T-helper 2 cell treated with Interferon-gamma antibody and Interleukin-4, amounts not matched to agents 100 ng/mL and 5 ng/mL, for 36 hours (primary cell): ENCODE results near the gene DENND2C. TPM values are rescaled to one million over a fixed set of nuclear protein-coding genes. Genes with fewer than 3 reads are reported as not detected.

Source experiments
- intact Hi-C: fragments of 100-400 bp; cut with micrococcal nuclease; formaldehyde crosslinking; loops from one replicate; pipeline ENCODE4 v1.15.1; 2023
- total RNA-seq: library from RNA; stranded (reverse); gene quantifications from 2 replicates; pipeline ENCODE4 v1.2.3, GENCODE V29; 2022

DENND2C gene
- total RNA-seq, 1 donor from 2014 or later = 0.05 TPM

GRCh38 chr1:114552106-114552639, 117.7 kb downstream of the DENND2C start:
- intact Hi-C loops = no loop called here

GRCh38 chr1:114551400-114551799, 118.4 kb downstream of the DENND2C start:
- intact Hi-C loops = no loop called here

- intact Hi-C loops = no loop called here
Measured at GRCh38 chr1:114550336-114550735, 119.5 kb downstream of the DENND2C start.

GRCh38 chr1:114549137-114549536, 120.7 kb downstream of the DENND2C start:
- intact Hi-C loops = no loop called here

GRCh38 chr1:114547076-114547475, 122.8 kb downstream of the DENND2C start:
- intact Hi-C loops = no loop called here

GRCh38 chr1:114545796-114546195, 124.1 kb downstream of the DENND2C start:
- intact Hi-C loops = no loop called here

GRCh38 chr1:114545315-114545714, 124.5 kb downstream of the DENND2C start:
- intact Hi-C loops = no loop called here

GRCh38 chr1:114540821-114541220, 129.0 kb downstream of the DENND2C start:
- intact Hi-C loops = no loop called here

- intact Hi-C loops = no loop called here
Measured at GRCh38 chr1:114540272-114540671, 129.6 kb downstream of the DENND2C start.

GRCh38 chr1:114536043-114536442, 133.8 kb downstream of the DENND2C start:
- intact Hi-C loops = no loop called here

- intact Hi-C loops = no loop called here
Measured at GRCh38 chr1:114535401-114535800, 134.4 kb downstream of the DENND2C start.

Other genes with a start within 250 kb of the DENND2C start
- gene TRIM33, start 158.8 kb downstream of the DENND2C start, total RNA-seq = 39.6 and 41.6 TPM in 2 replicates
- gene BCAS2, start 88.4 kb downstream of the DENND2C start, total RNA-seq = 44.7 and 45.7 TPM in 2 replicates
- gene AMPD1, start 25.5 kb upstream of the DENND2C start, total RNA-seq = not detected in 2 replicates
- gene NRAS, start 46.7 kb upstream of the DENND2C start, total RNA-seq = 53.5 and 54.4 TPM in 2 replicates
- 346 and 367 TPM in 2 replicates for gene CSDE1, start 87.9 kb upstream of the DENND2C start, total RNA-seq
- 56.4 and 59.3 TPM in 2 replicates for gene SIKE1, start 110.6 kb upstream of the DENND2C start, total RNA-seq
- gene SYCP1, start 184.8 kb upstream of the DENND2C start, total RNA-seq = not detected in 2 replicates